Fibroblast of pulmonary artery (primary cell): ENCODE results near the gene PGAM1.

Experiments
- DNase-seq: peaks from one replicate; pipeline ENCODE4 v3.0.0-alpha.2; 2010; ENCODE audit warnings: low read depth
- H3K4me3 ChIP-seq: replicated peaks from 2 replicates; pipeline ENCODE4 v1.5.1; 2011; ENCODE audit warnings: low read depth, mild to moderate bottlenecking, control low read depth, low read length, moderate library complexity
- CTCF ChIP-seq: IDR thresholded peaks from 2 replicates; pipeline ENCODE4 v1.5.1; 2011; ENCODE audit warnings: mild to moderate bottlenecking, control low read depth, low read length, inconsistent platforms; ENCODE audit errors: missing control alignments

The PGAM1 gene

GRCh38 chr10:97445357-97445721 lies 19.3 kb downstream of the PGAM1 start:
- peak overlapping the region; percentile 88 for H3K4me3 ChIP-seq
- TF ChIP-seq CTCF = no peak
- no peak for DNase-seq

GRCh38 chr10:97445722-97446639 lies 20.0 kb downstream of the PGAM1 start, which contains the start of the genes EXOSC1 and ZDHHC16:
TSS of gene EXOSC1 (minus strand) at chr10:97446006. CDS start at chr10:97445985, 21 bp downstream.
TSS of gene ZDHHC16 (plus strand) at chr10:97446175. CDS start at chr10:97451676, 5,501 bp downstream.
- DNase-seq = peak; percentile 96
- TF ChIP-seq CTCF = no peak
- H3K4me3 ChIP-seq = peak within 1 kb of the TSS; percentile 88

- TF ChIP-seq CTCF = no peak
- DNase-seq = peak; percentile 32
- H3K4me3 ChIP-seq = no peak overlapping the region
Observed at GRCh38 chr10:97450828-97451227, 24.8 kb downstream of the PGAM1 start.

- no peak for DNase-seq
- H3K4me3 ChIP-seq = no peak overlapping the region
- TF ChIP-seq CTCF = no peak
Observed at GRCh38 chr10:97451605-97452004, 25.6 kb downstream of the PGAM1 start.

- no peak for TF ChIP-seq CTCF
- no peak overlapping the region for H3K4me3 ChIP-seq
- no peak for DNase-seq
Observed at GRCh38 chr10:97452352-97452751, 26.4 kb downstream of the PGAM1 start.

- DNase-seq = peak; percentile 62
- no peak for TF ChIP-seq CTCF
- no peak overlapping the region for H3K4me3 ChIP-seq
Observed at GRCh38 chr10:97454330-97455036, 28.5 kb downstream of the PGAM1 start.
